ENCODE measurements around the gene OR7A10.
"Not testable (repeated sequence)": the region's sequence is repeated elsewhere in the genome, so short reads cannot be mapped to it uniquely, and the experiment has no call there.

OR7A10 gene

GRCh38 chr19:14795078-14795721 lies 53.5 kb downstream of the OR7A10 start:
- no peak overlapping the region for H3K9ac ChIP-seq (ENCODE audit: insufficient read length, low read depth)
- DNase-seq (ENCODE audit: low read depth, low spot score), result no peak
- no peaks in the 10 kb centered on the region for H3K36me3 ChIP-seq (ENCODE audit: insufficient read depth, insufficient read length, low read length)
- no peaks in the 10 kb centered on the region for H3K4me1 ChIP-seq (ENCODE audit: insufficient read depth, insufficient read length)
- no peak for TF ChIP-seq YY1 (IDR thresholded peaks at IDR 0.05; ENCODE audit: insufficient read depth, insufficient read length)
- TF ChIP-seq ZNF274 (IDR thresholded peaks at IDR 0.05; ENCODE audit: low read depth, low read length), result no peak
- no peak for TF ChIP-seq SUZ12 (IDR thresholded peaks at IDR 0.05; ENCODE audit: extremely low read depth, insufficient read depth, insufficient read length)
- no peak overlapping the region for H3K4me3 ChIP-seq (ENCODE audit: insufficient read length, low read depth)
- H3K9me3 ChIP-seq (ENCODE audit: insufficient read depth, low read length), result no peaks in the 10 kb centered on the region
- no peaks in the 10 kb centered on the region for H3K27me3 ChIP-seq (ENCODE audit: insufficient read depth, insufficient read length)

GRCh38 chr19:14792250-14792649 lies 56.5 kb downstream of the OR7A10 start:
- H3K4me1 ChIP-seq (ENCODE audit: insufficient read depth, insufficient read length); H3K4me3 ChIP-seq (ENCODE audit: insufficient read length, low read depth); H3K36me3 ChIP-seq (ENCODE audit: insufficient read depth, insufficient read length, low read length); H3K9me3 ChIP-seq (ENCODE audit: insufficient read depth, low read length); H3K9ac ChIP-seq (ENCODE audit: insufficient read length, low read depth); DNase-seq (ENCODE audit: low read depth, low spot score); H3K27me3 ChIP-seq (ENCODE audit: insufficient read depth, insufficient read length): not testable (repeated sequence)
